GM19035 (cell line): ENCODE results near the gene CACNG5.

Source experiments
- ATAC-seq: cut with Tn5 transposase; IDR thresholded peaks from one replicate; pipeline ENCODE4 v1.9.1; 2021; ENCODE audit not compliant: unreplicated experiment

Gene CACNG5

DNA sequence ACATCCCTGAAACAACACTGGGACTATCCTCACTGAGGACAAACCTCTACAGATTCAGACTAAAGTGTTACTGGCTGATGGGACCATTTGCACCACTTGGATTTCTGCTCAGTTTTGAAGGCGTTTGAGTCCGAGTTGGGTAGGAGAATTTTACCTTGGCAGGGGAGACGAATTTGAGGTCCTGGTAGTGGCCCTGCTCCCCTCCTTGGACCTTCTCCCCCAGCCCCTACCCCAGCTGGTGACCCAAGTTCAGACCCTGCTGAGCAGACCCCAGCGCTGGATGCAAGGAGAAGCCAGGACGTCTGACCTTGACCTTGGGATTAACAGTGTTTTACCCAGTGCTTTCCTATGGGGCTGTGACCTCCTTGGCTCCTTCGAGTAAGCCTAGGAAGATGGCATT lies 13.6 kb downstream of the CACNG5 start:
- no peak for ATAC-seq

DNA sequence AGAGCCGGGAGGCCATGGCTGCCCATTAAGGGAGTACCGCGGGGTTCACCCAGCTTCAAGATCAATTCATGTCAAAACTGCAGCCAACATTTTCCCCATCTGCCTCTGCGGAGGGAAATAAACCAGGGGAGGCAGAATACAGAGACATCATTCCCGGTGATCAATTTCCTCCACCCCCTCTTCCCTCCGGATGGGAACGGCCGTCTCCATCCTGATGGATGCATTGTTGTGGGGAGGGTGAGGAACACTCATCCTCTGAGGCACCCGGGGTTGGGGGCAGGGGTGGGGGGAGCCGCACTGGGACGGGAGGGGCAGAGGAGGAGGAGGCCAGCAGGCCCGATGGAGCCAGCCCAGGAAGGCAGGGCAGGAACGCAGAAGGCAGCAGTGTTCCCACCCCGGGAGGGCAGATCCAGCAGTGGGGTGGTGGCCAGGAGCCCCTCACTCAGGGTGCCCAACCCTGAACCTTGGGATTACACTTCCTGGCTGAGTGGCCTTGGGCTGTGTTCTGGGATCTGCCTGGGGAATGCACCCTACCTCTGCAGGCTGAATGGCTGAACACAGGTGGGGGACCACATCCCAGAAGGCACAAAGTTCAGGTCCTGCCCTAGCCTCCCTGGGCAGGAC lies 14.2 kb downstream of the CACNG5 start:
- no peak for ATAC-seq

DNA sequence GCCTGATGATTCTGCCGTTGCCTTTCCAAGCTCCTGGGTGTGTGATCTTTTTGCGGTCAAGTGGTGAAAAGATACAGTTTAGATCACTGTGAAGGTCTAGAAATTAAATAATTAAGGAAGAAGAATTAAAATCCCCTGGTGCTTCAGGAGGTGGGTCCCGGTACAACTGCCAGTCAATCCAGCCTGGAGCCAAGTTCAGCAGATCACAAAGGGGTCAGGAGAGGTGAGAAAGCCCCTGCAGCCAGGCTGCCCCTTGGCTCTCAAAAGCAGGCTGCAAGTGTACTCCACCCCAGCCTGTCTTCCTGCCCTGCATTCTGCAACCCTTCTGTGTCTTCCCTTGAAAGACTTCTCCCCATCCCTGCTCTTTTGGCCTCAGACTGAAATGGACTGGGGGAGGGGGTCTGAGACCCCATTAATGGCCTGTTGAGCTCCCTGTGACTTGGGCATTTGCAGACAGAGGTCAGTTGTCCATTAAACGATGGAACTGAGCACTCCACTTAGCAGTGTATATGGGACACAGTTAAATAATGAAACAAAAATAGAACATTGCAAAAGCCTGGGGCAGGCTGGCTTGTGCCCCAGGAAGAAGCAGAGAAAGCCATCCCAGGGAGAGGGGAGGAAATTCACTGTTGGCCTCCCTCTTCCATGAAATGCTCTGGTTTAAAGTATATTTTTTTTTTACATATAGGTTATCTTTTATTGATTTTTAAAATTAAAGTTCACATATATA lies 15.1 kb downstream of the CACNG5 start:
- ATAC-seq, result no peak

DNA sequence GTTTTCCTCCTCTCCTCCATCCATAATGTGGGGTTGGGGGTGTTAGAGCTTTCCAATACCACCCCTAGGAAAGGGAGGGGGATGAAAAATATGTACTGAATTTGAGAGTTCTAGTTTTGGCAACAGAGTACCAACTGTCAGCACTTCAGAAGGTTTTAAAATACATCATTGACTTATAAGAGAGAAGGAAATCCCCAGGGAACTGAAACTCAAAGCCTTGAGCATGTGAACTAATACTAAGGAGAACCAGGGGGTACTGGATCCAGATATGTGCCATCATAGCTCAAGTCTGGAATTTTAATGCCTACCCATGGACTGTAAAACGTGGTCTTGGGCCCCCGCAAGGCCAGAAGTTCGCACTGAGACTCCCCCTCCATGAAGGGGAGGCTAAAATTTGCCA lies 15.8 kb downstream of the CACNG5 start:
- no peak for ATAC-seq

DNA sequence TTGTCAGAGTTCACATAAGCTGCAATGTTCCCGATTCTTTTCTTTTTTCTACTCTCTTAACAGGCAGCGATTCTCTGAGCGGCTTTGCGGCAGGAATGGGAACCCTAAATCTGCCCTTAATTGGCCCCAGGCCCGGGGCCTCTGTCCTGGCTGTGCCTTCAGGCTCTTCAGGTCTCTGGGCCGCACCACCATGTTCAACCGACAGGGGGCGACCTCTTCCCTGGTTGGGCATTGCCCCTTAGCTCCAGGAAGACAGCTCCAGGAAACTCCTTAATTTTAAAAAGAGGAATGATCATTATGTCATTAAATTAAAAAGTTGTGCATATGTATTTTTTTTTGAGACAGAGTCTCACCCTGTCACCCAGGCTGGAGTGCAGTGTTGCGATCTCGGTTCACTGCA lies 20.3 kb downstream of the CACNG5 start:
- ATAC-seq, result no peak

DNA sequence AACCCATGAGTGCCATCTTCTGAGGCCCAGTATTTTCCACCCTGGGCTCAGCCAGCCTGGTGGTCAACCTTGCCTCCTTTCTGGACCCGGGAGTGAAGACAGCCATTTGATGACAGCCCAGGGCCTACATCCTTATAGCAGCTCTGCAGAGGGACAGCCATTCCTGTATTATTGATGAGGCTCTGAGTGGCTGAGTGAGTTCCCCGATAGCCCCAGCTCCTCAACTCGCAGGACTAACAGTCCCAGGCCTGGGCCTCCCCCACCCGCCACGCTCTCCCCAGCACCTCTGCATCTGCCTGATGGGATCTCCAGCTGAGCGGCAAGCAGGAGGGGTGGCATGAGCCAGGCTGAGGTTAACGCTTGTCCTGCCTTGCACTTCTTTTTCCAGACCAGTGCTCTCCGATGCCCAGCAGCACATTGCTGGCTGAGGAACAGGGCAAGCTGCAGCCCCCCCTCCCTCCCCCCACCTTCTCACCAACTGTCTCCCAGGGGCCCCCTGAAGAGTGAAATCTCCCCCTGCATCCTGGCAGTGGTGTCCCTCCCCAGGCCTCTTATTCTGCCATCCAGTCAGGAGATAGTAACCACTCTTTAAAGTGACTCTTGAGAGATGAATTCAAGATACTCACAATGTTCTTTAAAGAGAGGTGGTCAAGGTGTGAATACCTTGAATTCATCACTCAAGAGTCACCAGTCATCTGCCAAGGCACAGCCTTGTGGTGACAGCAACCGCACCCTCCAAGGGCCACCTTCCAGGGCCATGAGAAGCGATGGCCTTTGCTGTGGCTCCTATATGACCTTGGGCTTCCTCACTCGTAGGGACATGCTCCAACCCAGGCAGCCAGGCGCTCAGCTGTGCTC lies 23.5 kb downstream of the CACNG5 start:
- ATAC-seq, result no peak

DNA sequence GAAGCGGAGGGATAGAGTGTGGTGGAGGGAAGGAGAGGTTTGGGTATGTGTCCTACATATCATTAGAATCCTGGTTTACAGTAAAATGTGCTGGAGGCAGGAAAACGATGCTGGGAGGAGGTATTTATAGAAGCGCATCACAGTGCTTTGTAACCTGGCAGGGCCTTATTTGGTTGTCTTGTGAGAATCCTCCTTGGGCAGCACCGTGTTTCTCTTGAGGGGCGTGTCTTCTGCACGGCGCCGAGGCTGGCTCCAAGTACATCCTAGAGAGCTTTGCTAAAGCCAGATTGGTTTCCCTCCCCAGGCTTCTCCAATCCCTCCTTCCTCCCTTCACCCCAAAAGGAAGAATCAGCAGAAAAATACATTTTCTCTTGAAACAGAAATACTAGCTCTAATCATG lies 24.4 kb downstream of the CACNG5 start:
- no peak for ATAC-seq

DNA sequence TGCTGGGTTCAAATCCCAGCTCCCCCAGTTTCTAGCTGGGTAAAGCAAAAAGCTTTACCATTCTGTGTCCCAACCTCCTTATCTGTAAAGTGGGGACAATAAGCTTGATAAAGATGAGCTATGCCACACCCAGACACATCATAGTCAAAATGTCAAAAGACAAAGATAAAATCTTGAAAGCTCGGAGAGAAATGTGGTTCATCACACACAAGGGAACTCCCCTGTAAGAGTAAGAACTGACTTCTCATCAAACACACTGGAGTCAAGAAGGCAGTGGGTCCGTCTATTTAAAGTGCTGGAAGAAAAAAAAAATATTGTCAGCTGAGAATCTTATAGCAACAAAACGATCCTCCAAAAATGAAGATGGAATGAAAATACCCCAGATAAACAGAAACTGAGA lies 25.3 kb downstream of the CACNG5 start:
- no peak for ATAC-seq

DNA sequence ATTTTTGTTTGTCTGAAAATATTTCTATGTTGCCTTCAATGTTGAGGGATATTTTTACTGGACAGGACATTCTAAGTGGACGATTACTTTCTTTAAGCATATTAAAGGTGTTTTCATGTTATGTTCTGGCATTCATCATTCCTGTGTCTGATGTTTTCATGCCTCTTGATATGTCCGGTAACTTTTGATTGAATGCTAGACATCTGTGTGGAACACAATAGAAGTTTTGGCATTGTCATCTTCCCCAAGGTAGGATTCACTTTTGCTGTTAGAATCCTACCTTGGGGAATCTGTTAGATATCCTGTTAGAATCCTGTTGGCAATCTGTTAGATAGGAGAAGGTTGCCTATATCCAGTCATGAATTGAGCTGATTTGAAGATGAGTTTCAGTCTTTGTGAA lies 28.9 kb downstream of the CACNG5 start:
- ATAC-seq, result no peak

DNA sequence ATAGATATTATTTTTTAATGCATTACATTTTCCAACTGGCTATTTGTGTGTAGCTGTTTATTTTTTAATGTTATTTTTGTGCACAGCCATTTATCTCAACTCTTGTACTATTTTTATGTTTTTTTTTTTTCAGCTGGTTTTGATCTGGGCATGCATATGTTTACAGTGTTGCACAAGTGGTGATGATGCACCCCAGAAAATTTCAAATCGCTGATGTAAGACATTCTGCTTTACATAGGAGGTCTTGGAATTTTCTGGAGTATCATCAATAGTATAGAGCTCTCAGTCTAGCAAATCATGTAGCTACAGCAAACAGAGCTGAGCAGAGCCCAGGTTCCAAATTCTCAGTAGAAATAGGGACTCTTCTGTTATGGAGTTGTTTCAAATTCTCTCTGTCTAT lies 30.2 kb downstream of the CACNG5 start:
- ATAC-seq, result no peak

DNA sequence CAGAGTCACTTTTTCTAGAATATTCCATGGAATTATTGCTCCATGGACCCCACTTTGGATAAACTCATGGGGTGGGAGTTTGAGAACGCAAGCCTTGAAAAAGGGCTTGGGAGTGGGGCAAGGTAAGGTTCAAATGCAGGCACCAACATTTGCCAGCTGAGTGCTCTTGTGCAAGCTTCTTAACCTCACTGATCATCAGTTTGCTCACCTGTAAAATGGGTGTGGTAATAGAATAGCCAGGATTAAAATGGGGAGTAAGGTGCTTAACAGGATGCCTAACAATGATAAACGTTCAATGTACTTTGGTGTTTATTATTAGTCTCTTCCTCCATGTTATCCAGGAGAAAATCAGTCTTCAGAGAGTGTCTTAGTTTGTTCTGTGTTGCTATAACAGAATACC lies 39.0 kb downstream of the CACNG5 start:
- no peak for ATAC-seq

DNA sequence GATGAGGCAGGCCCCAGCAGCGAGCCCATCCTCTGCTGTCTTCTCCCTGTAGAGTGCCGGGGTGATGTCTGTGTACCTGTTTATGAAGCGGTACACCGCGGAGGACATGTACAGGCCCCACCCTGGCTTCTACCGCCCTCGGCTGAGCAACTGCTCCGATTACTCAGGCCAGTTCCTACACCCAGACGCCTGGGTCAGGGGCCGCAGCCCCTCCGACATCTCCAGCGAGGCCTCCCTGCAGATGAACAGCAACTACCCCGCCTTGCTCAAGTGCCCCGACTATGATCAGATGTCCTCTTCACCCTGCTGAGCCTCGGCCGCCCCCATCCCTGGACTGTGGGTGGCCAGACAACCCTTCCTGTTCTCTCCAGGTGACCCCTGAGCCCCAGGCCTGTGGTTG lies 50.0 kb downstream of the CACNG5 start:
- no peak for ATAC-seq

DNA sequence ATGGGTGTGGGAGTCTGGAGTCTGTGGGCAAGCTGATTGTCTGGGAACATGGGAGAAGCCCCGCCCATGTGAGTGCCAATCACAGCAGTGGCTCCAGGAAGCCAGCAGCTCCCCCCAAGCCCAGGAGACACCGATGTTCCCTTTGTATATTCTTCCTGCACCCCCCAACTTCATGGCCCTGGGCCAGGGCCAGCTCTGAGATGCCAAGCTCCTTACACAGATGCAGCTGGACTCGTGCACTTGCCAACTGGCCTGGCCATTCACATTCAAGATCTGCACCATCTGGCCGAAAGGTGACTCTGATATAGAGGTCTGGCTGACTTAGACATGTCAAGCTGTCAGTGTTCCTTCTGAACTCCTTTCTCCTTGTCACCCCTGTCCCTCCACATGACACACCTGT lies 50.5 kb downstream of the CACNG5 start:
- ATAC-seq, result no peak

DNA sequence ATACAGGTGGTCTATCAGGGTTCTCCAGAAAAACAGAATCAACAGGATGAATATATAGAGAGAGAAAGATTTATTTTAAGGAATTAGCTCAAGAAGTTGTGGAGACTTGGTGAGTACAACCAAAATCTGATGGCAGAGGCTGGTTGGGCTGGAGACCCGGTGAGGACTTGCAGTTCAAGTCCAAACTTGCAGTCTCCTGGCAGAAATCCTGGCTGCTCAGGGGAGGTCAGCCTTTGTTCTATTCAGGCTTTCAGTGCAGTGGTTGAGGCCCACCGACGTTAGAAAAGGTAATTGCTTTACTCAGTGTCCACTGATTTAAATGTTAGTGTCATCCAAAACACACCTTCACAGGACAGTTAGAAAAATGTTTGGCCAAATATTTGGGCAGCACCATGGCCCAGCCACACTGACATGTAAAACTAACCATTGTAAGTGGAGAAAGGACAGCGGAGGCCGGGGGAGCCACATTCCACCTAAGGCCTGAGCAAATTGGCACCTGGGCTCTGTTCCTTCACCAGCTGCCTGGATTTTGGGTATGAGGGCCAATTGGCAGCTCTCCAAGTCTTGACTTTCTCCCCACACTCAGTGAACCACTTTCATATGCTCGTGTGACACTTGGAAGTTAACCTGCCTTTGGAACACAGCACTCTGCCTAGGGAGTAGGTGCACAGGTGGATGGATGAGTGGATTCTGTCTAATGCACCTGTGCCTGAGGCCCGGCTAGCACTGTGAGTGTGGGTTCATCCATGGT lies 54.7 kb downstream of the CACNG5 start:
- ATAC-seq, result no peak

DNA sequence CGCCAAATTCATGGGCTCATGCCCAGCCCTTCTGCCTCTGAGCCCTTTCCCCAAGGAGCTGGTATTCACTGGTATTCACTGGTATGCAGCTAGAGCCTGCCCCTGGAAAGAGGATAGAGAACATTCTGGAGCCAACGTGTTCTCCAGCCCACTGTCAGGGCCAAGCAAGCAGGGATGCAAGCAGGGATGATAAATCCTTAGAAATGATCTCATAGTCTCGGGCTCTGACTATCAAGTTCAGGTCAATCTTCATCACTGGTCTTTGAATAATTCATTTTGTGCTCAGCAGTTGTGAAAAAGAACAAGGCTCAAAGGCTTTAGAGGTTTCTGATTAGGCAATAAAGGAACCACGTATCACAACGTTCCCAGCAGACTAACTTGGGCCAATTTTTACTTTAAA lies 57.3 kb downstream of the CACNG5 start:
- ATAC-seq, result no peak

DNA sequence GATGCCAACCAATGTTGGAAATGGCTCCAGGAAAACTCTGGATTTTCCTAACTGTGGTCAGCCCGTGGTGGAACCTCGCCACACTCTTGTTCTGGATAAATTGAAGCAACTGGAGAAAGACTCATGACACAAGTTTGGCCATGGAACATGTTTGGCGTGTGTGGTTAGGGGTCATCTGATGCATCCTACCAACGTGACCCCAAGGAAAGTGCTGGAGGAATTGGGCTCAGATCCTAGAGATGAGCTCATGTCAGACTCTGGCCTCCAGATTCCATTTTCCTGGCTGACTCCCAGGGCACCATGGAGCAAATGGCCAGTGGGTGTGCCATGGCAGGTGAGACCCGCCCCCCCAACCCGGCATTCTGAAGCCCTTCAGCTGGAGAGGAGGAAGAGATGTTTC lies 58.5 kb downstream of the CACNG5 start:
- no peak for ATAC-seq

DNA sequence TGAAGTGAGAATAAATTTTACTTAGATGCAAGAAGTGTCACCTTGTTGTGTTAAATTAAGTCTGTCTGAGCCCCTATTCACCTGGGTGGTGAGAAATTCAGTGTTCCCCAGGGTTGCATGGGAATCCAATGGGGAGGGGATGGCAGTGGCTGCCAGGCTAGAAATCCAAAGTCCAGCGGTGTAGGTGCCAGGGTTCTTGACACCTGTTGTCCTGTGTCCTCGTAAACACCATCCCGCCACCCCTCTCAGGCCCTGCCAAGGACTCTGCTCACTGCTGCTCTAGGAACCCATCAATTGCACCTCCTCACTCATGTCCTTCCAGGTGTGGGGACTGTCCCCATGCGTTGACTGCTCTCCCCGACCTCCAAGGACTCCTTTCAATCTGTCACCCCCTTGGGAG lies 58.9 kb downstream of the CACNG5 start:
- no peak for ATAC-seq

DNA sequence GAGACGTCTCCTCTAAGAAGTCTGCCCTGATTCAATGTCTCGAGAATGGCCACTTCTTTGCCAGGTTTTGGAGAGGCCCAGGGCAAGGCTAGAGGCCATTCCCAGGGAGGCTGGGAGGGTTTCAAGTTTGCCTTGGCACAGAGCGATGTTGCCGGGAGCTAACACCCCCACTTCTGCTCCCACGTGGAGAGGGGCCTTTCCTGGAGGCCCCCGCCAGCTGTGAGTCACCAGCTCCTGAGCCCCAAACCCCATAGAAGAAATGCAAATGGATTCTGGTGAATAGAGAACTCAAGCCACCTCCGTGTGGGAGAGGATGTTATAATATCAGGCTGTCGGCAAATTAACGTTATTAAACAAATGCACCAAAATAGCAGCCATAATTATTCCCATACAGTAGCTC lies 62.2 kb downstream of the CACNG5 start:
- no peak for ATAC-seq

DNA sequence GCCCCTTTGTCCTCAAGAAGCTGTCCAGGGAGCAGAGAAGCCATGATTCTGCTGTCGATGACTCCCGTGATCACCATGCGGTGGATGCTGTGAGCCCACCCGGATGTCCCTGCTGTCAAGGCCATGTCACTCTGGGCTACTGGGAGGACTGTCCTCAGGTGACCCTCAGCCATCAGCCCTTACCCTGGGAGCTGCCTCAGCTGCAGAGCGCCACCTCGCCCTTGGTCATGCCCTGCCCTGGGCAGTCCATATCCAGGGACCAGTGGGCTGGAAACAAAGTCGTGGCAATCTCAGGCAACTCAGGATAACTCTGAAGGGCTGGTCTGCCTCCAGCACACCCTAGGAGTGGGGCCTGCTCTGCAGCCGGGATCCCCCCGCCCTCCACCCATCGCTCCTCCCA lies 63.6 kb downstream of the CACNG5 start:
- ATAC-seq, result no peak

DNA sequence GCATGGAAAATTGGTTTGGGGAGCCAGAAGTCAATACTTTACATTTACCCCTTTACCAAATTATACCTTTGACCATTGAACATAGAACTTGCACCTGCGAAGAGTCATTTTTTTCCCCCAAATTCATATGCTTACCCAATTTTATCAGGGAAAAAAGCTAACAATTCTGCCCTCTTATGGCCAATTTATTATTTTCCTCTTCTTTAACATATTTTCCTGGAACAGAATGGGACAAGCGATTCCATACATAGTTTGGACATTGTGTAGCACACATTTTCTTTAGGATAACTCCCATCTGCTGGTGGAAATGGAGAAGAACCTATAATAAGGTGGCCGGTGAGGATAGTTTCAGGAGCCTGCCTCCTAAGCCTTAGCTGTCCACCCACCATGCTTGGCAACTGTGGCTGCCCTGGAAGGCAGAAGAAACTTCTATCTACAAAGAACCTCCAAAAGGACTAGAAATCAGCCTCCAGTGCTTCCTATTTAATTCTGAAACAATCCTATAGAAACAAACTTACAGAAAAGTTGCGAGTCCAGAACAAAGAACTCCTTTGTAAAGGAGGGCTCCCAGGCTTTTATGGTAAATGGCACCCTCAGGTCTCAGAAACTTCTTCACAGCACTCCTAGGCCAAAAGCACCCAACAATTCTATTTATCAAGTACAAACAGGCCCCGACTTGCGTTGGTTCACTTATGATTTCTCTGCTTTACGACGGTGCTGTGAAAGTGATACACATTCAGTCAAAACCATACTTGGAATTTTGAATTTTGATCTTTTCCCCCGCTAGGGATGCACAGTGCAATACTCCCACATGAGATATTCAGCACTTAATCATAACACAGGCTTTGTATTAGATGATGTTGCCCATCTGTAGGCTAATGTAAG lies 65.5 kb downstream of the CACNG5 start:
- ATAC-seq, result no peak
